Lower lobe of right lung (tissue), 2 donors: ENCODE measurements around the gene ZNF420. TPM values are rescaled to one million over a fixed set of nuclear protein-coding genes. Genes with fewer than 3 reads are reported as not detected.

ENCODE experiments used
- ATAC-seq, 2 donors: fragments of 200-7000 bp; cut with Tn5 transposase; one replicate each; pipeline ENCODE4 v1.9.1; 2020 to 2022; ENCODE audit warnings: mild to moderate bottlenecking in 2 of 2, moderate library complexity in 2 of 2
- DNase-seq: peaks from one replicate; pipeline ENCODE4 v3.0.0-alpha.2; 2020
- H3K27ac ChIP-seq: fragments of 200-600 bp; one replicate; pipeline ENCODE4 v1.8.0; 2022
- H3K27me3 ChIP-seq: fragments of 200-600 bp; one replicate; pipeline ENCODE4 v1.8.0; 2022; ENCODE audit warnings: low read depth
- H3K36me3 ChIP-seq: fragments of 200-600 bp; one replicate; pipeline ENCODE4 v1.8.0; 2022; ENCODE audit warnings: mild to moderate bottlenecking
- H3K4me1 ChIP-seq: fragments of 200-600 bp; one replicate; pipeline ENCODE4 v1.8.0; 2022
- H3K4me3 ChIP-seq: fragments of 200-600 bp; one replicate; pipeline ENCODE4 v1.8.0; 2022; ENCODE audit warnings: mild to moderate bottlenecking
- H3K9me3 ChIP-seq: fragments of 200-600 bp; one replicate; pipeline ENCODE4 v1.8.0; 2022
- intact Hi-C: fragments of 100-400 bp; cut with DNase I; formaldehyde crosslinking; loops from one replicate; pipeline ENCODE4 v1.11.0; 2022
- total RNA-seq: library from RNA; stranded (reverse); fragmentation: NEBNext Ultra II Directional; extraction: Animal tissue kit (Norgen Biotek cat#: 25700); gene quantifications from one replicate; pipeline ENCODE4 v1.2.1, GENCODE V29; 2021
- TF ChIP-seq, protein P1 (sequence below): fragments of 200-600 bp; IDR thresholded peaks from one replicate; pipeline ENCODE4 v1.8.0; 2022; ENCODE audit warnings: antibody characterized with exemption, mild to moderate bottlenecking
- donor health status: DM: no; HTN: yes; CAD: no; lungs with severe emphysema.

Gene ZNF420
- total RNA-seq, 1 donor from 2014 or later: 9.1 TPM

GRCh38 chr19:37160153-37160552, 81.9 kb downstream of the ZNF420 start:
- no peak overlapping the region for H3K27ac ChIP-seq
- peaks cover 100% of the 10 kb centered on the region for H3K9me3 ChIP-seq
- ATAC-seq: no peak
- H3K4me1 ChIP-seq: no peaks in the 10 kb centered on the region
- H3K27me3 ChIP-seq: no peaks in the 10 kb centered on the region
- TF ChIP-seq, protein P1, sequence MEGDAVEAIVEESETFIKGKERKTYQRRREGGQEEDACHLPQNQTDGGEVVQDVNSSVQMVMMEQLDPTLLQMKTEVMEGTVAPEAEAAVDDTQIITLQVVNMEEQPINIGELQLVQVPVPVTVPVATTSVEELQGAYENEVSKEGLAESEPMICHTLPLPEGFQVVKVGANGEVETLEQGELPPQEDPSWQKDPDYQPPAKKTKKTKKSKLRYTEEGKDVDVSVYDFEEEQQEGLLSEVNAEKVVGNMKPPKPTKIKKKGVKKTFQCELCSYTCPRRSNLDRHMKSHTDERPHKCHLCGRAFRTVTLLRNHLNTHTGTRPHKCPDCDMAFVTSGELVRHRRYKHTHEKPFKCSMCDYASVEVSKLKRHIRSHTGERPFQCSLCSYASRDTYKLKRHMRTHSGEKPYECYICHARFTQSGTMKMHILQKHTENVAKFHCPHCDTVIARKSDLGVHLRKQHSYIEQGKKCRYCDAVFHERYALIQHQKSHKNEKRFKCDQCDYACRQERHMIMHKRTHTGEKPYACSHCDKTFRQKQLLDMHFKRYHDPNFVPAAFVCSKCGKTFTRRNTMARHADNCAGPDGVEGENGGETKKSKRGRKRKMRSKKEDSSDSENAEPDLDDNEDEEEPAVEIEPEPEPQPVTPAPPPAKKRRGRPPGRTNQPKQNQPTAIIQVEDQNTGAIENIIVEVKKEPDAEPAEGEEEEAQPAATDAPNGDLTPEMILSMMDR: no peak
- H3K4me3 ChIP-seq: no peak overlapping the region
- H3K36me3 ChIP-seq: peaks cover 34% of the 10 kb centered on the region
- intact Hi-C loops: no loop called here
- no peak for DNase-seq

- no peak for DNase-seq
- Histone ChIP-seq H3K4me3 (no peak overlapping the region), H3K9me3 (peaks cover 77% of the 10 kb centered on the region), H3K36me3 (peaks cover 47% of the 10 kb centered on the region), H3K27ac (no peak overlapping the region), H3K4me1 (no peaks in the 10 kb centered on the region), H3K27me3 (no peaks in the 10 kb centered on the region)
- ATAC-seq: no peak
- intact Hi-C loops: no loop called here
- TF ChIP-seq, protein P1: no peak
These were observed 87.4 kb downstream of the ZNF420 start for GRCh38 chr19:37165635-37166034.

- Histone ChIP-seq H3K27me3 (no peaks in the 10 kb centered on the region), H3K27ac (peak within 1 kb of the TSS; percentile 61), H3K36me3 (peaks cover 18% of the 10 kb centered on the region), H3K4me3 (peak within 1 kb of the TSS; percentile 71), H3K4me1 (peaks cover 8% of the 10 kb centered on the region), H3K9me3 (peaks cover 9% of the 10 kb centered on the region)
- DNase-seq (peak; percentile 94), ATAC-seq (peak; percentile 100)
- intact Hi-C loops: no loop called here
- TF ChIP-seq, protein P1: peak; percentile 42
These were observed 94.4 kb downstream of the ZNF420 start, which contains the start of gene ZNF585A for GRCh38 chr19:37172368-37173366. Gene ZNF585A (minus strand): TSS chr19:37172695. CDS start chr19:37169910, 2,785 bp downstream.

Other genes starting within 250 kb of the ZNF420 start
- 7.6 TPM for gene ZNF790, start 240.0 kb upstream of the ZNF420 start, total RNA-seq
- 7.0 TPM for gene ZNF345, start 227.6 kb upstream of the ZNF420 start, total RNA-seq
- gene ZNF829, start 162.1 kb upstream of the ZNF420 start, total RNA-seq: 2.6 TPM
- gene ZNF568, start 162.1 kb upstream of the ZNF420 start, total RNA-seq: 10.9 TPM
- gene ZNF585A, start 94.3 kb downstream of the ZNF420 start, total RNA-seq: 14.9 TPM
- gene ZNF585B, start 132.1 kb downstream of the ZNF420 start, total RNA-seq: 16.6 TPM
- 12.0 TPM for gene ZNF383, start 139.8 kb downstream of the ZNF420 start, total RNA-seq